ENCODE measurements around the gene PARP11.

Gene PARP11

GRCh38 chr12:3904999-3905398 lies 31.8 kb upstream of the PARP11 start:
- Histone ChIP-seq H3K27ac (ENCODE audit: low read depth, low read length) (no peak overlapping the region), H3F3A (ENCODE audit: control insufficient read depth, insufficient read depth) (no peaks in the 10 kb centered on the region), H3K4me1 (ENCODE audit: control insufficient read depth, low read length) (no peaks in the 10 kb centered on the region), H3K27me3 (ENCODE audit: control insufficient read depth, low read length) (peaks cover 11% of the 10 kb centered on the region), H3K4me3 (ENCODE audit: low read length) (no peak overlapping the region), H3K9me3 (ENCODE audit: control insufficient read depth, insufficient read depth, low read length) (no peaks in the 10 kb centered on the region), H3K36me3 (ENCODE audit: control insufficient read depth, low read length) (no peaks in the 10 kb centered on the region), H3K79me2 (ENCODE audit: control insufficient read depth, low read length) (no peaks in the 10 kb centered on the region), H3K4me2 (ENCODE audit: low read length) (no peak overlapping the region), H4K20me1 (ENCODE audit: control insufficient read depth, insufficient read depth, low read depth, low read length) (no peaks in the 10 kb centered on the region), H3K9me2 (replicated peaks; ENCODE audit: control insufficient read depth, low read length) (no peaks in the 10 kb centered on the region)
- TF ChIP-seq CTCF (IDR thresholded peaks at IDR 0.05; ENCODE audit: low read depth, low read length, poor library complexity, severe bottlenecking) (no peak), EZH2phosphoT487 (IDR thresholded peaks at IDR 0.05; ENCODE audit: borderline replicate concordance, low read length) (no peak)

GRCh38 chr12:3902921-3903320 lies 29.7 kb upstream of the PARP11 start:
- H3K4me3 ChIP-seq (ENCODE audit: low read length) = no peak overlapping the region
- no peaks in the 10 kb centered on the region for H3K9me3 ChIP-seq (ENCODE audit: control insufficient read depth, insufficient read depth, low read length)
- no peaks in the 10 kb centered on the region for H3K4me1 ChIP-seq (ENCODE audit: control insufficient read depth, low read length)
- no peak overlapping the region for H3K4me2 ChIP-seq (ENCODE audit: low read length)
- peaks cover 5% of the 10 kb centered on the region for H3K27me3 ChIP-seq (ENCODE audit: control insufficient read depth, low read length)
- no peaks in the 10 kb centered on the region for H3K9me2 ChIP-seq (replicated peaks; ENCODE audit: control insufficient read depth, low read length)
- H4K20me1 ChIP-seq (ENCODE audit: control insufficient read depth, insufficient read depth, low read depth, low read length) = no peaks in the 10 kb centered on the region
- H3K79me2 ChIP-seq (ENCODE audit: control insufficient read depth, low read length) = no peaks in the 10 kb centered on the region
- H3K36me3 ChIP-seq (ENCODE audit: control insufficient read depth, low read length) = no peaks in the 10 kb centered on the region
- no peak overlapping the region for H3K27ac ChIP-seq (ENCODE audit: low read depth, low read length)
- no peaks in the 10 kb centered on the region for H3F3A ChIP-seq (ENCODE audit: control insufficient read depth, insufficient read depth)
- TF ChIP-seq EZH2phosphoT487 (IDR thresholded peaks at IDR 0.05; ENCODE audit: borderline replicate concordance, low read length) = no peak
- TF ChIP-seq CTCF (IDR thresholded peaks at IDR 0.05; ENCODE audit: low read depth, low read length, poor library complexity, severe bottlenecking) = no peak

- H3K4me3 ChIP-seq (ENCODE audit: low read length) = no peak overlapping the region
- H3K9me2 ChIP-seq (replicated peaks; ENCODE audit: control insufficient read depth, low read length) = no peaks in the 10 kb centered on the region
- H3F3A ChIP-seq (ENCODE audit: control insufficient read depth, insufficient read depth) = no peaks in the 10 kb centered on the region
- no peaks in the 10 kb centered on the region for H3K79me2 ChIP-seq (ENCODE audit: control insufficient read depth, low read length)
- H3K4me1 ChIP-seq (ENCODE audit: control insufficient read depth, low read length) = no peaks in the 10 kb centered on the region
- no peaks in the 10 kb centered on the region for H4K20me1 ChIP-seq (ENCODE audit: control insufficient read depth, insufficient read depth, low read depth, low read length)
- peaks cover 13% of the 10 kb centered on the region; the same call in 1 of the 2 replicates for H3K27me3 ChIP-seq (ENCODE audit: control insufficient read depth, low read length)
- no peak overlapping the region for H3K27ac ChIP-seq (ENCODE audit: low read depth, low read length)
- H3K4me2 ChIP-seq (ENCODE audit: low read length) = no peak overlapping the region
- no peak for TF ChIP-seq EZH2phosphoT487 (IDR thresholded peaks at IDR 0.05; ENCODE audit: borderline replicate concordance, low read length)
- no peak for TF ChIP-seq CTCF (IDR thresholded peaks at IDR 0.05; ENCODE audit: low read depth, low read length, poor library complexity, severe bottlenecking)
- no peaks in the 10 kb centered on the region for H3K36me3 ChIP-seq (ENCODE audit: control insufficient read depth, low read length)
- no peaks in the 10 kb centered on the region for H3K9me3 ChIP-seq (ENCODE audit: control insufficient read depth, insufficient read depth, low read length)
These were observed 27.9 kb upstream of the PARP11 start for GRCh38 chr12:3901116-3901515.

- H3K36me3 ChIP-seq (ENCODE audit: control insufficient read depth, low read length) = no peaks in the 10 kb centered on the region
- no peak overlapping the region for H3K4me2 ChIP-seq (ENCODE audit: low read length)
- no peaks in the 10 kb centered on the region for H3K4me1 ChIP-seq (ENCODE audit: control insufficient read depth, low read length)
- H3K27me3 ChIP-seq (ENCODE audit: control insufficient read depth, low read length) = peaks cover 21% of the 10 kb centered on the region
- H3F3A ChIP-seq (ENCODE audit: control insufficient read depth, insufficient read depth) = no peaks in the 10 kb centered on the region
- no peak overlapping the region for H3K27ac ChIP-seq (ENCODE audit: low read depth, low read length)
- H3K9me2 ChIP-seq (replicated peaks; ENCODE audit: control insufficient read depth, low read length) = no peaks in the 10 kb centered on the region
- H3K79me2 ChIP-seq (ENCODE audit: control insufficient read depth, low read length) = no peaks in the 10 kb centered on the region
- H3K4me3 ChIP-seq (ENCODE audit: low read length) = no peak overlapping the region
- no peaks in the 10 kb centered on the region for H4K20me1 ChIP-seq (ENCODE audit: control insufficient read depth, insufficient read depth, low read depth, low read length)
- TF ChIP-seq CTCF (IDR thresholded peaks at IDR 0.05; ENCODE audit: low read depth, low read length, poor library complexity, severe bottlenecking) = no peak
- TF ChIP-seq EZH2phosphoT487 (IDR thresholded peaks at IDR 0.05; ENCODE audit: borderline replicate concordance, low read length) = no peak
- H3K9me3 ChIP-seq (ENCODE audit: control insufficient read depth, insufficient read depth, low read length) = no peaks in the 10 kb centered on the region
These were observed 25.6 kb upstream of the PARP11 start for GRCh38 chr12:3898756-3899155.
